GM23248 (cell line): ENCODE measurements around the gene CDH1. TPM values are rescaled to one million over a fixed set of nuclear protein-coding genes. Genes with fewer than 3 reads are reported as not detected.

ENCODE experiments used
- DNase-seq: peaks from one replicate; pipeline ENCODE4 v3.0.0-alpha.2; 2015
- H2AFZ ChIP-seq: fragments of 200-600 bp; sonication (generic); 2 replicates; pipeline ENCODE4 v1.6.1; 2016; ENCODE audit warnings: antibody characterized with exemption
- H3F3A ChIP-seq: fragments of 200-600 bp; sonication (generic); 2 replicates; pipeline ENCODE4 v1.6.1; 2016; ENCODE audit warnings: mild to moderate bottlenecking, antibody characterized with exemption, mixed run types; ENCODE audit not compliant: insufficient read depth
- H3K27ac ChIP-seq: fragments of 200-600 bp; sonication (generic); 2 replicates; pipeline ENCODE4 v1.5.1; 2016; ENCODE audit warnings: mild to moderate bottlenecking
- H3K27me3 ChIP-seq: fragments of 200-600 bp; sonication (generic); replicated peaks from 2 replicates; pipeline ENCODE4 v1.6.1; 2016; ENCODE audit warnings: mild to moderate bottlenecking; ENCODE audit not compliant: insufficient read depth
- H3K36me3 ChIP-seq: fragments of 200-600 bp; sonication (generic); 2 replicates; pipeline ENCODE4 v1.6.1; 2016; ENCODE audit warnings: low read depth, mild to moderate bottlenecking
- H3K4me1 ChIP-seq: fragments of 200-600 bp; sonication (generic); 2 replicates; pipeline ENCODE4 v1.6.1; 2016; ENCODE audit warnings: mild to moderate bottlenecking; ENCODE audit not compliant: insufficient read depth
- H3K4me2 ChIP-seq: fragments of 200-600 bp; sonication (generic); one replicate; pipeline ENCODE4 v1.6.1; 2016; ENCODE audit warnings: mild to moderate bottlenecking; ENCODE audit not compliant: unreplicated experiment
- H3K4me3 ChIP-seq: fragments of 200-600 bp; sonication (generic); 2 replicates; pipeline ENCODE4 v1.5.1; 2016; ENCODE audit warnings: mild to moderate bottlenecking
- H3K79me2 ChIP-seq: fragments of 200-600 bp; sonication (generic); 2 replicates; pipeline ENCODE4 v1.6.1; 2016; ENCODE audit warnings: mild to moderate bottlenecking; ENCODE audit not compliant: insufficient read depth
- H3K9ac ChIP-seq: fragments of 200-600 bp; sonication (generic); 2 replicates; pipeline ENCODE4 v1.6.1; 2016; ENCODE audit warnings: mild to moderate bottlenecking
- H3K9me2 ChIP-seq: fragments of 200-600 bp; sonication (generic); 2 replicates; pipeline ENCODE4 v1.6.1; 2016; ENCODE audit warnings: mixed run types, mild to moderate bottlenecking, moderate library complexity; ENCODE audit not compliant: insufficient read depth
- H3K9me3 ChIP-seq: fragments of 200-600 bp; sonication (generic); one replicate; pipeline ENCODE4 v1.6.1; 2017; ENCODE audit warnings: low read depth
- H4K20me1 ChIP-seq: fragments of 200-600 bp; sonication (generic); 2 replicates; pipeline ENCODE4 v1.6.0; 2016; ENCODE audit not compliant: insufficient read depth
- EZH2 ChIP-seq: fragments of 200-600 bp; sonication (generic); IDR thresholded peaks from 2 replicates; pipeline ENCODE4 v1.6.1; 2018; ENCODE audit warnings: antibody characterized with exemption, mild to moderate bottlenecking; ENCODE audit not compliant: insufficient read depth, poor library complexity, severe bottlenecking
- EZH2phosphoT487 ChIP-seq: fragments of 200-600 bp; sonication (generic); IDR thresholded peaks from 2 replicates; pipeline ENCODE4 v1.6.1; 2018; ENCODE audit warnings: antibody characterized with exemption, moderate library complexity, mild to moderate bottlenecking, low read depth; ENCODE audit not compliant: insufficient read depth
- WGBS, 2 experiments: methylation state at CpG; one replicate each; pipeline ENCODE4 v1.1.6; 2015 to 2017; ENCODE audit warnings: low lambda C conversion rate in 2 of 2, low coverage in 1 of 2; ENCODE audit errors: missing lambda C conversion rate in 2 of 2; 5-methylcytosine and 5-hydroxymethylcytosine counted together
- in situ Hi-C: fragments of 300-500 bp; cut with MboI; formaldehyde crosslinking; loops from 2 replicates; pipeline ENCODE4 v1.15.0; 2020
- polyA plus RNA-seq: library from polyadenylated mRNA; unstranded; fragments of >200 nt; fragmentation: Nextera tagmentation; extraction: Ambion mirVana; gene quantifications from 2 replicates; pipeline ENCODE4 v1.2.1, GENCODE V29; 2016
- total RNA-seq: library from RNA; depleted of rRNA; stranded (reverse); fragments of >200 nt; shearing (Covaris generic); gene quantifications from 2 replicates; pipeline ENCODE4 v1.2.3, GENCODE V29; 2014

Gene CDH1
- total and polyA plus RNA-seq, 2 experiments from 2014 or later, result 0.04 TPM; not detected in 1

GRCh38 chr16:68751160-68751559 is 14.1 kb downstream of the CDH1 start:
- in situ Hi-C loops, result no loop called here
- H3K4me3 ChIP-seq, result no peak overlapping the region

DNA sequence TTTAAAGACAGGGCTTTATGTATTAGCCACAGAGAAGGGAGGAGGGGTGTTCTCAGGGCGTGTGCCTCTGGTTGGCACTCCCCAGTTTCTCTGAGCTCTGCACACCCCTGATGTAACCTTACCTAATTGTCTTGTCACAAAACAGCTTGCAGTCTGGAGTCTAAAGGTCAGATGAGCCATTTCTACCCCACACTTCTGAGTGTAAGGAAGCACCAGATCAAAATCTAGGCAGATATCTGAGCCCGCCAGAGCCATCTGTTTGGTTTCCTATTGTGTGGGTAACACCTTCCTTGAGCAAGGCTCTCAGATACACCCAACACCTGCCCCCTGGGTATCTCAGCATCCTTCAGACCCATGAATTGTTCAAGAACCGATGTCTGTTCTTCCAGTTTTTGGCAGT is 15.5 kb downstream of the CDH1 start:
- peaks cover 45% of the 10 kb centered on the region for H3K27me3 ChIP-seq
- H3K27ac ChIP-seq, result no peak overlapping the region
- H3K9me3 ChIP-seq, result no peaks in the 10 kb centered on the region
- H3K79me2 ChIP-seq, result no peaks in the 10 kb centered on the region
- no peak for DNase-seq
- no peaks in the 10 kb centered on the region for H3K4me1 ChIP-seq
- H4K20me1 ChIP-seq, result no peaks in the 10 kb centered on the region
- H2AFZ ChIP-seq, result no peak overlapping the region
- in situ Hi-C loops, result no loop called here
- H3K4me3 ChIP-seq, result no peak overlapping the region
- no peak for TF ChIP-seq EZH2phosphoT487
- TF ChIP-seq EZH2, result no peak
- WGBS, 2 experiments, result 41 to 42% methylated on average over 3 of the region's 3 CpGs
- H3K9ac ChIP-seq, result no peak overlapping the region
- H3K4me2 ChIP-seq, result no peak overlapping the region
- H3F3A ChIP-seq, result no peaks in the 10 kb centered on the region
- H3K36me3 ChIP-seq, result no peaks in the 10 kb centered on the region
- no peaks in the 10 kb centered on the region for H3K9me2 ChIP-seq

More at GRCh38 chr16:68751160-68751559, 14.1 kb downstream of the CDH1 start:
- WGBS, 2 experiments, result 65 to 71% methylated on average over 4 of the region's 4 CpGs
- TF ChIP-seq EZH2phosphoT487, result no peak
- TF ChIP-seq EZH2, result no peak
- Histone ChIP-seq H3K4me1 (no peaks in the 10 kb centered on the region), H3K27ac (no peak overlapping the region), H3F3A (no peaks in the 10 kb centered on the region), H3K36me3 (no peaks in the 10 kb centered on the region), H3K79me2 (no peaks in the 10 kb centered on the region), H3K4me2 (no peak overlapping the region), H4K20me1 (no peaks in the 10 kb centered on the region), H3K9me2 (no peaks in the 10 kb centered on the region), H3K9ac (no peak overlapping the region), H3K9me3 (no peaks in the 10 kb centered on the region), H2AFZ (no peak overlapping the region), H3K27me3 (peaks cover 44% of the 10 kb centered on the region)
- DNase-seq, result no peak

GRCh38 chr16:68754084-68754792 is 17.1 kb downstream of the CDH1 start:
- Histone ChIP-seq H3K9me2 (no peaks in the 10 kb centered on the region), H3K9ac (no peak overlapping the region), H3F3A (no peaks in the 10 kb centered on the region), H3K9me3 (no peaks in the 10 kb centered on the region), H2AFZ (no peak overlapping the region), H3K4me2 (no peak overlapping the region), H3K27me3 (peaks cover 32% of the 10 kb centered on the region), H3K4me1 (no peaks in the 10 kb centered on the region), H3K79me2 (no peaks in the 10 kb centered on the region), H3K27ac (no peak overlapping the region), H3K36me3 (no peaks in the 10 kb centered on the region), H4K20me1 (no peaks in the 10 kb centered on the region), H3K4me3 (no peak overlapping the region)
- no peak for TF ChIP-seq EZH2phosphoT487
- no peak for TF ChIP-seq EZH2
- no peak for DNase-seq
- 58 to 63% methylated on average over 7 of the region's 7 CpGs for WGBS, 2 experiments
- in situ Hi-C loops, result no loop called here

- Histone ChIP-seq H3K4me3 (no peak overlapping the region), H2AFZ (no peak overlapping the region), H3K9me2 (no peaks in the 10 kb centered on the region), H3K36me3 (no peaks in the 10 kb centered on the region), H3K27ac (no peak overlapping the region), H3K4me2 (no peak overlapping the region), H3K4me1 (no peaks in the 10 kb centered on the region), H3K27me3 (peaks cover 19% of the 10 kb centered on the region; the same call in 1 of the 2 replicates), H3F3A (no peaks in the 10 kb centered on the region), H3K9me3 (no peaks in the 10 kb centered on the region), H4K20me1 (no peaks in the 10 kb centered on the region), H3K9ac (no peak overlapping the region), H3K79me2 (no peaks in the 10 kb centered on the region)
- 56 to 68% methylated on average over 10 of the region's 10 CpGs for WGBS, 2 experiments
- no peak for DNase-seq
- no peak for TF ChIP-seq EZH2phosphoT487
- TF ChIP-seq EZH2, result no peak
- in situ Hi-C loops, result no loop called here
These were observed 19.3 kb downstream of the CDH1 start for GRCh38 chr16:68756239-68756915.
